GM21360 (cell line): ENCODE data around the gene GOLGA1.
"Not testable (repeated sequence)": the region's sequence is repeated elsewhere in the genome, so short reads cannot be mapped to it uniquely, and the experiment has no call there.

Experiments
- ATAC-seq: cut with Tn5 transposase; IDR thresholded peaks from one replicate; pipeline ENCODE4 v1.9.1; 2021; ENCODE audit warnings: mild to moderate bottlenecking, moderate library complexity; ENCODE audit not compliant: unreplicated experiment

The GOLGA1 gene

GRCh38 chr9:124941679-124942561 lies 1.0 kb upstream of the GOLGA1 start:
- ATAC-seq, result peak; percentile 18

GRCh38 chr9:124940521-124940893 lies 376 bp downstream of the GOLGA1 start:
- peak; percentile 11 for ATAC-seq

- ATAC-seq, result no peak
These were observed 939 bp downstream of the GOLGA1 start for GRCh38 chr9:124939944-124940343.

GRCh38 chr9:124934290-124934689 lies 6.6 kb downstream of the GOLGA1 start:
- ATAC-seq, result peak; percentile 48

GRCh38 chr9:124932333-124932732 lies 8.6 kb downstream of the GOLGA1 start:
- ATAC-seq, result no peak

GRCh38 chr9:124929464-124929863 lies 11.4 kb downstream of the GOLGA1 start:
- no peak for ATAC-seq

GRCh38 chr9:124928116-124928515 lies 12.8 kb downstream of the GOLGA1 start:
- ATAC-seq, result no peak

- ATAC-seq, result not testable (repeated sequence)
These were observed 20.5 kb downstream of the GOLGA1 start for GRCh38 chr9:124920394-124920793.

- no peak for ATAC-seq
These were observed 26.0 kb downstream of the GOLGA1 start for GRCh38 chr9:124914753-124915405.

GRCh38 chr9:124913378-124913777 lies 27.5 kb downstream of the GOLGA1 start:
- no peak for ATAC-seq

GRCh38 chr9:124911766-124912165 lies 29.1 kb downstream of the GOLGA1 start:
- ATAC-seq, result no peak

- ATAC-seq, result no peak
These were observed 32.8 kb downstream of the GOLGA1 start for GRCh38 chr9:124908098-124908497.

GRCh38 chr9:124906966-124907365 lies 33.9 kb downstream of the GOLGA1 start:
- no peak for ATAC-seq

- ATAC-seq, result no peak
These were observed 41.0 kb downstream of the GOLGA1 start for GRCh38 chr9:124899845-124900244.

GRCh38 chr9:124897570-124898460 lies 43.1 kb downstream of the GOLGA1 start:
- no peak for ATAC-seq

GRCh38 chr9:124894741-124895170 lies 46.1 kb downstream of the GOLGA1 start:
- no peak for ATAC-seq

- no peak for ATAC-seq
These were observed 46.7 kb downstream of the GOLGA1 start for GRCh38 chr9:124894035-124894740.

GRCh38 chr9:124890179-124890578 lies 50.7 kb downstream of the GOLGA1 start:
- no peak for ATAC-seq

- ATAC-seq, result no peak
These were observed 51.9 kb downstream of the GOLGA1 start for GRCh38 chr9:124889006-124889405.

- no peak for ATAC-seq
These were observed 53.1 kb downstream of the GOLGA1 start for GRCh38 chr9:124887832-124888231.
